ENCODE results near the gene SMC4.
A peak's percentile ranks its signal among the peaks of the same experiment; 100 is the strongest.
"Not testable (repeated sequence)": the region's sequence is repeated elsewhere in the genome, so short reads cannot be mapped to it uniquely, and the experiment has no call there.

Gene SMC4

GRCh38 chr3:160399125-160400029 lies at the start of gene SMC4, which contains the start of gene IFT80:
TSS of gene SMC4 (plus strand) at chr3:160399650. CDS start at chr3:160400827, 1,177 bp downstream.
TSS of gene IFT80 (minus strand) at chr3:160399225. CDS start at chr3:160384600, 14,625 bp downstream.
- H3K4me1 Mint-ChIP-seq: peaks cover 46% of the 10 kb centered on the region
- peak; percentile 97 for ATAC-seq
- H3K4me3 Mint-ChIP-seq: peak within 1 kb of the TSS; percentile 96
- H3K9me3 Mint-ChIP-seq: no peaks in the 10 kb centered on the region
- peak; percentile 91 to 95 for DNase-seq (ENCODE audit: low spot score in 2 of 2)
- H3K27ac Mint-ChIP-seq: peak within 1 kb of the TSS; percentile 100
- peaks cover 56% of the 10 kb centered on the region for H3K36me3 Mint-ChIP-seq

- no peak overlapping the region for H3K27ac Mint-ChIP-seq
- H3K36me3 Mint-ChIP-seq: peaks cover 22% of the 10 kb centered on the region
These were observed 43.6 kb upstream of the SMC4 start for GRCh38 chr3:160355826-160356225.

GRCh38 chr3:160362896-160363295 lies 36.6 kb upstream of the SMC4 start:
- H3K4me3 Mint-ChIP-seq; ATAC-seq; DNase-seq (ENCODE audit: low spot score in 2 of 2); H3K9me3 Mint-ChIP-seq; H3K27ac Mint-ChIP-seq; H3K36me3 Mint-ChIP-seq: not testable (repeated sequence)
- H3K4me1 Mint-ChIP-seq: peaks cover 16% of the 10 kb centered on the region

More at GRCh38 chr3:160355826-160356225, 43.6 kb upstream of the SMC4 start:
- Mint-ChIP-seq H3K9me3 (no peaks in the 10 kb centered on the region), H3K4me1 (peaks cover under 1% of the 10 kb centered on the region), H3K4me3 (no peak overlapping the region)
- no peak for DNase-seq (ENCODE audit: low spot score in 2 of 2)
- no peak for ATAC-seq

GRCh38 chr3:160365869-160366522 lies 33.5 kb upstream of the SMC4 start:
- Mint-ChIP-seq H3K36me3 (no peaks in the 10 kb centered on the region), H3K4me3 (no peak overlapping the region), H3K9me3 (no peaks in the 10 kb centered on the region), H3K4me1 (peaks cover 14% of the 10 kb centered on the region), H3K27ac (no peak overlapping the region)
- ATAC-seq: no peak
- DNase-seq (ENCODE audit: low spot score in 2 of 2): no peak

- Mint-ChIP-seq H3K9me3 (no peaks in the 10 kb centered on the region), H3K27ac (no peak overlapping the region), H3K4me3 (no peak overlapping the region), H3K36me3 (peaks cover 3% of the 10 kb centered on the region), H3K4me1 (no peaks in the 10 kb centered on the region)
- ATAC-seq: no peak
- no peak for DNase-seq (ENCODE audit: low spot score in 2 of 2)
These were observed 30.6 kb upstream of the SMC4 start for GRCh38 chr3:160368804-160369203.

- ATAC-seq: no peak
- Mint-ChIP-seq H3K4me1 (no peaks in the 10 kb centered on the region), H3K4me3 (no peak overlapping the region), H3K27ac (no peak overlapping the region), H3K36me3 (peaks cover 13% of the 10 kb centered on the region), H3K9me3 (no peaks in the 10 kb centered on the region)
- DNase-seq (ENCODE audit: low spot score in 2 of 2): no peak
These were observed 29.7 kb upstream of the SMC4 start for GRCh38 chr3:160369784-160370183.

GRCh38 chr3:160370987-160371857 lies 28.2 kb upstream of the SMC4 start:
- H3K36me3 Mint-ChIP-seq: peaks cover 27% of the 10 kb centered on the region
- H3K4me3 Mint-ChIP-seq: no peak overlapping the region
- H3K4me1 Mint-ChIP-seq: no peaks in the 10 kb centered on the region
- no peak for DNase-seq (ENCODE audit: low spot score in 2 of 2)
- H3K27ac Mint-ChIP-seq: no peak overlapping the region
- no peaks in the 10 kb centered on the region for H3K9me3 Mint-ChIP-seq
- ATAC-seq: no peak

- Mint-ChIP-seq H3K4me3 (no peak overlapping the region), H3K27ac (no peak overlapping the region), H3K36me3 (peaks cover 34% of the 10 kb centered on the region), H3K9me3 (no peaks in the 10 kb centered on the region), H3K4me1 (no peaks in the 10 kb centered on the region)
- ATAC-seq (no peak), DNase-seq (ENCODE audit: low spot score in 2 of 2) (no peak)
These were observed 26.7 kb upstream of the SMC4 start for GRCh38 chr3:160372780-160373179.

- Mint-ChIP-seq H3K27ac (no peak overlapping the region), H3K4me1 (no peaks in the 10 kb centered on the region), H3K9me3 (no peaks in the 10 kb centered on the region), H3K4me3 (no peak overlapping the region), H3K36me3 (peaks cover 34% of the 10 kb centered on the region)
- DNase-seq (ENCODE audit: low spot score in 2 of 2): no peak
- no peak for ATAC-seq
These were observed 25.8 kb upstream of the SMC4 start for GRCh38 chr3:160373655-160374054.

- ATAC-seq (no peak), DNase-seq (ENCODE audit: low spot score in 2 of 2) (no peak)
- H3K4me1 Mint-ChIP-seq: no peaks in the 10 kb centered on the region
- H3K27ac Mint-ChIP-seq: no peak overlapping the region
- H3K36me3 Mint-ChIP-seq: peaks cover 34% of the 10 kb centered on the region
- no peak overlapping the region for H3K4me3 Mint-ChIP-seq
- no peaks in the 10 kb centered on the region for H3K9me3 Mint-ChIP-seq
These were observed 25.0 kb upstream of the SMC4 start for GRCh38 chr3:160374472-160374871.

GRCh38 chr3:160374925-160375324 lies 24.5 kb upstream of the SMC4 start:
- H3K4me3 Mint-ChIP-seq: no peak overlapping the region
- H3K4me1 Mint-ChIP-seq: no peaks in the 10 kb centered on the region
- H3K27ac Mint-ChIP-seq: no peak overlapping the region
- DNase-seq (ENCODE audit: low spot score in 2 of 2) (no peak), ATAC-seq (no peak)
- no peaks in the 10 kb centered on the region for H3K9me3 Mint-ChIP-seq
- H3K36me3 Mint-ChIP-seq: peaks cover 34% of the 10 kb centered on the region

- Mint-ChIP-seq H3K4me3 (no peak overlapping the region), H3K4me1 (no peaks in the 10 kb centered on the region), H3K9me3 (no peaks in the 10 kb centered on the region), H3K36me3 (peaks cover 34% of the 10 kb centered on the region), H3K27ac (no peak overlapping the region)
- ATAC-seq: no peak
- no peak for DNase-seq (ENCODE audit: low spot score in 2 of 2)
These were observed 22.8 kb upstream of the SMC4 start for GRCh38 chr3:160376681-160377080.

- Mint-ChIP-seq H3K36me3 (peaks cover 34% of the 10 kb centered on the region), H3K4me1 (no peaks in the 10 kb centered on the region), H3K4me3 (no peak overlapping the region), H3K9me3 (no peaks in the 10 kb centered on the region), H3K27ac (no peak overlapping the region)
- DNase-seq (ENCODE audit: low spot score in 2 of 2) (no peak), ATAC-seq (no peak)
These were observed 20.9 kb upstream of the SMC4 start for GRCh38 chr3:160378331-160379109.

- no peaks in the 10 kb centered on the region for H3K4me1 Mint-ChIP-seq
- no peak overlapping the region for H3K4me3 Mint-ChIP-seq
- no peak overlapping the region for H3K27ac Mint-ChIP-seq
- ATAC-seq: no peak
- peaks cover 27% of the 10 kb centered on the region for H3K36me3 Mint-ChIP-seq
- H3K9me3 Mint-ChIP-seq: no peaks in the 10 kb centered on the region
- DNase-seq (ENCODE audit: low spot score in 2 of 2): no peak
These were observed 19.7 kb upstream of the SMC4 start for GRCh38 chr3:160379628-160380214.

Data from stimulated activated effector memory CD8-positive, alpha-beta T cell treated with anti-CD3 and anti-CD28 coated beads, Interleukin-12 subunit alpha, Interleukin-12 subunit beta, amount 100 ng/mL, for 72 hours (primary cell).